Coronary artery (tissue), 2 donors: Measurements from ENCODE around the gene NDUFB7.
"Not testable (repeated sequence)": the region's sequence is repeated elsewhere in the genome, so short reads cannot be mapped to it uniquely, and the experiment has no call there.

ENCODE experiments used
- DNase-seq: peaks from one replicate; pipeline ENCODE4 v3.0.0-alpha.2; 2017; ENCODE audit warnings: low spot score
- H3K27ac ChIP-seq, 2 donors: fragments of 200-600 bp; sonication (generic); one replicate each; pipeline ENCODE4 v1.5.1; 2016 to 2019
- H3K4me3 ChIP-seq: fragments of 200-600 bp; sonication (generic); 2 replicates; pipeline ENCODE4 v1.5.1; 2016; ENCODE audit warnings: mild to moderate bottlenecking, moderate library complexity
- CTCF ChIP-seq: fragments of 200-600 bp; sonication (generic); IDR thresholded peaks from one replicate; pipeline ENCODE4 v1.5.1; 2019; ENCODE audit warnings: antibody characterized with exemption

Gene NDUFB7

GRCh38 chr19:14567079-14567478 is 4.8 kb downstream of the NDUFB7 start:
- no peak for DNase-seq
- Histone ChIP-seq H3K27ac (no peak overlapping the region), H3K4me3 (no peak overlapping the region)
- no peak for TF ChIP-seq CTCF

GRCh38 chr19:14566712-14567077 is 5.2 kb downstream of the NDUFB7 start:
- DNase-seq: no peak
- Histone ChIP-seq H3K4me3 (no peak overlapping the region), H3K27ac (no peak overlapping the region)
- no peak for TF ChIP-seq CTCF

GRCh38 chr19:14565765-14566711 is 5.8 kb downstream of the NDUFB7 start:
- no peak for TF ChIP-seq CTCF
- no peak for DNase-seq
- no peak overlapping the region for H3K4me3 ChIP-seq
- H3K27ac ChIP-seq: no peak overlapping the region

GRCh38 chr19:14565298-14565679 is 6.6 kb downstream of the NDUFB7 start:
- no peak for TF ChIP-seq CTCF
- H3K27ac ChIP-seq: no peak overlapping the region
- no peak for DNase-seq

GRCh38 chr19:14564652-14565297 is 7.1 kb downstream of the NDUFB7 start:
- not testable (repeated sequence) for H3K27ac ChIP-seq, H3K4me3 ChIP-seq, DNase-seq

More at GRCh38 chr19:14565298-14565679, 6.6 kb downstream of the NDUFB7 start:
- H3K4me3 ChIP-seq: no peak overlapping the region

- Histone ChIP-seq H3K27ac (no peak overlapping the region), H3K4me3 (no peak overlapping the region)
- no peak for DNase-seq
- no peak for TF ChIP-seq CTCF
These were observed 7.7 kb downstream of the NDUFB7 start for GRCh38 chr19:14563989-14564651.

GRCh38 chr19:14563590-14563926 is 8.3 kb downstream of the NDUFB7 start:
- H3K27ac ChIP-seq: peak overlapping the region in 1 of 2 donors; percentile 4

More at GRCh38 chr19:14563590-14563926, 8.3 kb downstream of the NDUFB7 start:
- H3K4me3 ChIP-seq: no peak overlapping the region
- no peak for DNase-seq
- no peak for TF ChIP-seq CTCF
